ENCODE measurements around the gene FAM163B.

Gene FAM163B

DNA sequence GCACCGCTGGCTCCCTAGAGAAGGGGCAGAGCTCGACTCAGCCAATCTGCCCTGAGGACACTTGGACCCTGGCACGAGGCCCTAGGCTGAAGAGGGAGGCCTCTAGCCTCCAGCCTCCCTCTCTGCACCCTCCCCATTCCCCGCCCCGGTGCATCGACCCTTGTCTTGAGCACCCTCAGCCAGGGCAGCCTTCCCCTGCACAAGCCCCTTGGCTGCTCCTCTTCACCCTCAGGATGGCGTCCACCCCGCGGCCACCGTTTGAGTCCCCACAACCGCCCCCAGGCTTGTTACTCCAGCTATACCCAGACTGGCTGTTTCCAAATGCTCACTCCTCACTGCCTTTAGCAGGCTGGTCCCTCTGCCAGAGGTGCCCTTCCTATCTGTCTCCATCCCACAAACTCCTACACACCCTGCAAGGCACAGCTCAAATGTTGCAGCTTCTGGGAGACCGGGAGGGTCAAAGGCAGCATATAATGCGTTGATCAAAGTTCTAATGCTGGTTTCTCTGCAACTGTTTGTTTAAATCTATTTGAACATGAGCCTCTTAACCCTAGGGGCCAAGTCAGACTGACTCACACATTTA lies 6.5 kb upstream of the FAM163B start:
- DNase-seq (ENCODE audit: low spot score) = no peak

DNA sequence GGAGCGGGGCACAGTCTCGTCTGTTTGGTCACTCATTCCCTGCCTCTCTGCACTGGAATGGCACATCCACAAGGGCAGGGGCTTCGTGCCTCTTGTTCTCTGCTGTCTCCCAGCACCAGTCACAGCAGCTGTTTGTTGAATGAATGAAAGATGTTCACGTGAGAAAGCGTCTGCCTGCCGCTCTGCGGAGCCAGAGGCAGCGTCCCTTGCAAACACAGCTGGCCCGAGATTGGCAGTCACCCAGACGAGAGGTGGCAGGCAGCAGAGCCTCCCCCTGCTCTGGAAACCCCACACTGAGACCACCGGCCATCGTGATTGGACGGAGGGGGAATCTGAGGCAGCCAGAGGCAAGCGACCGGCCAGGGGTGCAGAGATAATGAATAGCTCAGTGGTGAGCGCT lies 6.0 kb upstream of the FAM163B start:
- no peak for DNase-seq (ENCODE audit: low spot score)

DNA sequence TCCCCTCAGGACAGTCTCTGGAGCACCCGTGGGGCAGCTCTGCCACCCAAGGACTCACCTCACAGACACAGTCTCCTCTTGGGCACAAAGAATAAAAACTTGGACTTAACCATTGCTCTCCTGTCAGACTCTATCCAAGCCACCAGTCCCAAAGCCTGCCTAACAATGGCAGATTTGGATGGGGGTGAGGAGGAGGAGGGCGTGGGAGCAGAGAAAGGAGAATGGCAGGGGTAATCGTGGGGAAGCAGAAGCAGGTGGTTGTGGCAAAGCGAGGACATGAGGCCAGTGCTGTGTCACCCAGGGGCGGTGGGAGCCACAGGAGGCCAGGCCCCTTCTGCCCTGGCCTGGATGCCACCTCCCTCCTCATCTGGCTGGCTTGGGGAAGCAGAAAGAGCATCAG lies 5.5 kb upstream of the FAM163B start:
- no peak for DNase-seq (ENCODE audit: low spot score)

DNA sequence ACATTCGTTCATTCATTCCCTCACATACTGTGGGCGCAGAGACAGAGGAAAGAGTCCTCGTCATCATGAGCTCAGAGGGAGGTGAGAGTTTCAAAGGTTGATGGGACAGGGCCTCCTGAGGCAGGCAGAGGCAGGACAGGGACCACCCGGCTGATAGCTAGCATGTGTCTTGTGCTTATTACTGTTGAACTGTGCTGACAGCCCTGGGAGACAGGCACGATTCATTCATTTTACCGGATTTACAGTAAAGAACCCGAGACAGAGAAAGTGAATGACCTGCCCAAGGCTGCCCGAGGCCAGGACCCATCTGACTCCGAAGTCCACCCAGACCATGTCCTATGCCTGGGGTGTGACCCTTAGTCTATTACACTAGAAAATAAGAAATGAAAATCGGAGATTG lies 4.9 kb upstream of the FAM163B start:
- DNase-seq (ENCODE audit: low spot score) = no peak

DNA sequence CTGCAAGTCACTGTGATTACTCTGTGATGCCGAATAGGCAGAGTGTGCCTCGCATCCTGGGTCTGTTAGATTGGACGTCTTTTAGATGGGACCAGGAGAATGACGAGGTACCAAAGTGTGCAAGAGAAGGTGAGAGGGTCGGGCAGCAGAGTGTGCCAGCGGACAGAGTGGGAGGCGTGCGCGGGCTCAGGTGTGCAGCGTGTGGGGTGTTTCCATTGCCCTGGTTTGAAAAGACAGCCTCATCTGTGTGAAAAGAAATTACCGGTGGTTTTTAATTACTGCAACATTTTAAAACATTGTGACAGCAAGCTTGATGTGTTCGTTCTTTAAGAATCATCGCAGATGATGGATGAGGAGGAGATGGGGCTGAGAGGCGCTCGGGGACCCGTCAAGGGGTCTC lies 4.2 kb upstream of the FAM163B start:
- no peak for DNase-seq (ENCODE audit: low spot score)

DNA sequence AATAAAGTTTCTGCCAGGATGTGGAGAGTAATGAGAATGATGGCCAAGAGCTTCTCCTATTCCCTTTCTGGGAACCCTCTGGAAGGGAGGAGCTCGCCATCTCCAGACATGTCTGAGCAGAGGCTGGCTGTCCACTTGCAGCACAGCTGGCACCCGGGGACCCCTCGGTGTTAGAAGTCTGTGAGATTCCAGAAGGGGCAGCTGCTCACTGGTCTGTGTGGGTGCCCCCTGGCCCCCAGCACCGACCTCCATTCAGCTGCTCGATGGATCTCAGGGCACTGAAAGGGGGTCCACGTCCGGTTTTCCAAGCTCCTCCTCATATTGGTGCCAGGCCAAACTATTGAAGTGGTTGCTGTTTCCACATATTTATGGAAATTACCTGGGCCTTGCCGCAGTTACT lies 3.6 kb upstream of the FAM163B start:
- no peak for DNase-seq (ENCODE audit: low spot score)

DNA sequence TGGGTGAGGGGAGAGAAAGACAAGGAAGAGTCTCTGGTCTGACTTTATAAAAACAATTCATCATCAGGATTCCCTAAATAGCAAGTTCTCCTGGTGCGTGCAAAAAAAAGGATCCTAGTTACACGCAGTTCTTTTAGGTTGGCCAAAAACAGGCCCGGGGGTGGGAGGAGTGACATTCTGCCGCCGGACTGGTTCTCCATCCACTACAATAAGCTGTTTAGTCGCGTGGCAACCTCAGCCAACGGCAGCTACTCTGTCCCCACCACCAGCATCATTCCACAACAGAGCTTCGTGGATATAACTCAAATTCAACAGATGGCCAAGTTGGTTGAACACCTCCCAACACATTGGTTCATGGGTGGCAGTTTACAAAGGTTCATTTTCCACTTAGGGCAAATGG lies 2.9 kb upstream of the FAM163B start:
- no peak for DNase-seq (ENCODE audit: low spot score)

DNA sequence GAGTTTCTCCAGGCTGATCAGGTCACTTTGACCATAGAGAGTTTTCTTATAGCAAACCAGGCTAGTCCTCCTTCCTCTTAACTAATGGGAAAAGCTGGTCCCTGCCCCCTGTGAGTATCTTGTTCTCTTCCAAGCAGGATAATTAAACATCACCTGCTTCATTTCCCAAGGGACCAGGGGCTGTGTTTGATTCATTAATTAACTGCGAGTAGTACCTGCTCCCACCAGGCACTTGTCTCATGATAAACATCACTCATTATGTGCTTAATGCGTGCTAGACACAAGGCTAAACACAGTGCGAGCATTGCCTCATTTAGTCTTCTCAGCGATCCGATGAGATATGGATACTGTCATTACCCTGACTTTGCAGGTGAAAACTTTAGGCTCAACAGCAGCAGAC lies 1.7 kb upstream of the FAM163B start:
- DNase-seq (ENCODE audit: low spot score) = no peak

DNA sequence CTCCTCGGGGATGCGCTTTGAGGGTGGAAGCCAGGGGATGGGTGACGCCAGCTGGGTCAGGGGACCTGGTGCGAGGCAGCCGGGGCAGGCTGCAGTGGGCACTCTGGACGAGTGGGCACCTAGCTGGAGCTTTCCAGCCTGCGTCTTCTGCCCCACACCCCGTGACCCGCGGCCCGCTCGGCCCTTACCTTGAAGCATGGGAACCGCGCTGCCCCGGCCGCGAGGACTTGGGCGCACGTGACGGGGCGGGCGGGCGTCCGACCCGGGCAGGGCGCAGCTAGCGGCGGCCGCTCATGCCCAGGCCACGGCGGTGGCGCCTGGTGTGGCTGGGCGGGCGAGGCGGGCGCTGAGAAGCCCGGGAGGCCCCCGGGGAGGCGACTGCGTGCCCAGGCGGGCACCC lies 300 bp downstream of the FAM163B start:
- no peak for DNase-seq (ENCODE audit: low spot score)

DNA sequence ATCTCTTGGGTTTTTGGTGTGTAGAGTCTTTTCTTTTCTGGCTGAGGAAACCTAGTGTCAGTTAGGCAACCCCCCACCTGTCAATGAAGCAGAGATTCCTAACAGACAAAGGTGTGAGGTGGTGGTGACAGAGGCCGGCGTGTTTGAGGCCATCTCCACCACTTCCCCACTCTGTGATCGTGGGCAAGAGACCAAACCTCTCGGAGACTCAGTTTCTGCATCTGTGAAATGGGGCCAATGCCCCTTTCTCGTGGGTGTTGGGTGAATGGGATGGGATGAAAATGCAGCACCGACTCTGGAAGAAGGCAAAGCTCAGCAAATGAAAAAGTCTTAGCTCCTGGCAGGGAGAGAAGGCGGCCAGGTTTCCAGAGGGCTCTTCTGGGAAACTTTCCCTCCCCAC lies 807 bp downstream of the FAM163B start:
- DNase-seq (ENCODE audit: low spot score) = no peak

DNA sequence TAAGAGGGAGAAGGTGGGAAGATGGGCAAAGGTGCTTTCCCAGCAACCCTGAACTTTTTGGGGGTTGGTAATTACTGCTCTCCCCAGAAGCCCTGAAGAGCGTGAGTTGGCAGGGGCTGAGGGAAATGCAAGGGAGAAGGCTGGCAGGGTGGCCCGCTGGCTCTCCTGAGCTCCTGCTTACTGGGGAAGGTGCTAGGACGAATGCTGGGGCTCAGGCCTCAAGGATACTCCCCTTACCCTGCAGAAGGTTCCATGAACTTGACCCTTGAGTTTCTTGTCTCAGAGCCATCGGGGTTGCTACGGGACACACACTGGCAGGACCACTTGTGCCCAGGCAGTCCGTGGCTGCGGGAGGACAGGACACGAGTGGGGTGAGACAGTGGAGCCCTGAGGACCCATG lies 1.2 kb downstream of the FAM163B start:
- DNase-seq (ENCODE audit: low spot score) = no peak

DNA sequence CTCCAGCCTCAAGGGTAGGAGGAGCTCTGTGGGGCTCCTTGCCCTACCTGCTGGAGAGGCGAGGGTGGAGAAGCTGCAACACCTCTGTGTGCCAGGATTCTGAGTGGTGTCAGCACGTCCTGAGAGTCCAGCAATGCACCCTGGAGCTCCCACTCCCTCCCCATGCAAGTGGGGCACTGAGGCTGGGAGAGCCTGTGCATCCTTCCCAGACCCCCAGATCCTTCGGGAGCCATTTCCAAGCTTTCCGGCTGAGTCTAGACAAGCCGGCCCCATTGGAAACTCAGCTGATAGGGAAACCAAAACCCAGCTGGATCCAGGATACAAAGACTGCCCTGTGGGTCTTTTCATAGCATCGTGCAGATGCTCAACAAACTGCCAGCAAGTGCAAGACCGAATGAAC lies 1.8 kb downstream of the FAM163B start:
- no peak for DNase-seq (ENCODE audit: low spot score)

DNA sequence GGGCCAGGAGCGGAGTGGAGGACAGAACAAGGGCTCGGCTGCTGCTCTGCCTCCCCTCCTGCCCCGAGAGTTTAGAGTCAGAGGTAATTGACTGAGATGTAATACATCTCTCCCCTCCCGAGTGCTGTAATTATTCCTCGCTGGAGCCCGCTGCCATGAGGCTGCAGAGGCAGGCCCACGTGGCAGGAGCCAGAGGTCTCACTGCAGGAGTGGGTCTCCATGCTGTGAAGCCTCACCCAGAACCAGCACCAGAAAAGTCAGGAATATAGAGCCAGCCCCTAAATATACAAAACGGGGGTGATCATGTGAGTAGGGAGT lies 2.5 kb downstream of the FAM163B start:
- no peak for DNase-seq (ENCODE audit: low spot score)

DNA sequence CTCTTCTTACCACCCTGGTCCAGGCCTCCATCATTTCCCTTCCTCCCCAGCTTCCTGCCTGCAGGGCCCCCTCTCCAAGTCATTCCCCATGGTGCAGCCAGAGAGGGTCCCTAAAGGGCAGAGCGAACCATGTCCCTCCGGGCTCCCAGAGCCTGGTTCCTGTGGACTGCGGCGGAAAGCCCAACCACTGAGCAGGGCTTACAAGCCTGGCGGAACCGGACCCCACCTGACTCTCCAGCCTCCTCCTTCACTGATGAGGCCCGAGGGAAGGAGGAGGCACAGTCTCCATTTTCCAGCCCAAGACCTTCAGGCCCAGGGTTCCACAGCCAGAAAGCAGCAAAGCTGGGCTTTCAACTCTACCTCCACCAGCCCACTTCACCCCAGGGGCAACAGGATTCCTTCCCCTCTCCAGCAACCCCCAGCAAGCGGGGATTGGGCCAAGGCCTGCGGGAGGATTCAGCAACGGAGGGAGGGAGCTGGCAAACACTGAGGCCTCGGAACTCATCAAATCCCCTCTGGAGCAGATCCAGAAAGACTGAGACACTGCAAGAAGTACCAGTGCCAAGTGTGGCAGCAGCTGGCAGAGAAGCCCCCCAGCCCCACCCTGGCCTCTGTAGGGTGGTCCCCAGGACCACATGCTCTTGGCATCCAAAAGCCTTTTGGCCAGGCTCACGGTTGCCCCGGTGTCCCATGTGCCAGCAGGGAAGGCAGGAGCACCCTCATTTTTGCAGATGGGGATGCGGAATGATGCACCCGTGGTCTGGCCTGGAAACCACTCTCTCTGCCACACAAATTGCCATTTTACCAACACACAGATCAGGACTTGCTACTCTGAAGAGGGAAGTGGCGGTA lies 3.1 kb downstream of the FAM163B start:
- DNase-seq (ENCODE audit: low spot score) = no peak

DNA sequence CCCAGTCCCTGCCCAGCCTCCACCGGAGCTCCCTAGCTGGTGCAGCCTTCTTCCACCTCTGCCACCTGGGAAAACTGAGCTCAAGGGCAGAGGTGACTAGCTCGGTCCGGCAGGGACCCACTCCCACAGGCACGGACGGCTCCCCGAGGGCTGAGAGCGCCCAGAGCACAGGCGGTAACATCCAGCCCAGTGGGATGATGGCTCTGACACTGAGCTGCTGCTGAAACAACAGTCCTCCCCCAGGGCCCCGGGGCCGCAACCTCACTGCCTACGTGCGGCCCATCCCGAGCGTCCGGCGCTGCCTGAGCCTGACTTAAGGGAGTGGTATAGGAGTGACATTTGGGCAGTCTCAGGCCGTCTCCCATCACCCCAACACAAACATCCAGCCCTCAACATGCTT lies 3.7 kb downstream of the FAM163B start:
- no peak for DNase-seq (ENCODE audit: low spot score)

DNA sequence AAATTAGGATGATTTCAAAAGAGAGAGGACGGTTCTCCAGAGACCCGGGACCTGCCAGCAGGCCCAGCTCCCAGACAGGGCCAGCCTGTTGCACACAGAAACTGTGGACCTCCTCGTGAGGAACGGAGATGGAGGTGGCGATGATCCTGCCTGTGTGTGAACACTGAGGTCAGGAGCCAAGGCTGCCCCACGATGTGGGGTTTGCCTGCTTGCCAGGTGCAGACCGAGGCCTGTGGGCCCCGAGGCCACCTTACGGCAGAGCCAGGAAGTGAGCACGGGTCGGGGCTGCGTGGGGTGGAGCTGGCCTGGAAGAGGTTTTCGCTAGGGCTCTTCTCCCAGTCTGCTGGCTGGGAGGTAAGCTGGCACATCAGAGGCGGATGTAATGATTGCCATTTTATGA lies 4.3 kb downstream of the FAM163B start:
- DNase-seq (ENCODE audit: low spot score) = no peak

DNA sequence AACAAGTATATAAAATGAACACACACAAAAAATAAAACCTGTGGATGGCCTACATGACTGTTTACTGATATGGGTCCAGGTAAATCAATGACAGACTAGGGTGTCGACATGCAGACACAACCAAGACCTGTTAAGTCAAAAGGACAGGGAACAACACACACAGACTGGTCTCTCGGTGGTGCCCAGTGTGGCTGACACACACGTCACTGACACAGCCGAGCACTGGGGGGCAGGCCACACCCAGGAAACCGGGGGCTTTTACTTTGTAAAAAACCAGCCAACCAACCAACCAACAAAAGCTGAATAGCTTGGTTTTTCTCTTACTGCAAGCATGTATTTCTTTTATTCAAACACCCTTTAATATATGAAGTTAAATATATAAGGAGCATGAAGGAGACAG lies 5.0 kb downstream of the FAM163B start:
- peak; percentile 31 for DNase-seq (ENCODE audit: low spot score)

DNA sequence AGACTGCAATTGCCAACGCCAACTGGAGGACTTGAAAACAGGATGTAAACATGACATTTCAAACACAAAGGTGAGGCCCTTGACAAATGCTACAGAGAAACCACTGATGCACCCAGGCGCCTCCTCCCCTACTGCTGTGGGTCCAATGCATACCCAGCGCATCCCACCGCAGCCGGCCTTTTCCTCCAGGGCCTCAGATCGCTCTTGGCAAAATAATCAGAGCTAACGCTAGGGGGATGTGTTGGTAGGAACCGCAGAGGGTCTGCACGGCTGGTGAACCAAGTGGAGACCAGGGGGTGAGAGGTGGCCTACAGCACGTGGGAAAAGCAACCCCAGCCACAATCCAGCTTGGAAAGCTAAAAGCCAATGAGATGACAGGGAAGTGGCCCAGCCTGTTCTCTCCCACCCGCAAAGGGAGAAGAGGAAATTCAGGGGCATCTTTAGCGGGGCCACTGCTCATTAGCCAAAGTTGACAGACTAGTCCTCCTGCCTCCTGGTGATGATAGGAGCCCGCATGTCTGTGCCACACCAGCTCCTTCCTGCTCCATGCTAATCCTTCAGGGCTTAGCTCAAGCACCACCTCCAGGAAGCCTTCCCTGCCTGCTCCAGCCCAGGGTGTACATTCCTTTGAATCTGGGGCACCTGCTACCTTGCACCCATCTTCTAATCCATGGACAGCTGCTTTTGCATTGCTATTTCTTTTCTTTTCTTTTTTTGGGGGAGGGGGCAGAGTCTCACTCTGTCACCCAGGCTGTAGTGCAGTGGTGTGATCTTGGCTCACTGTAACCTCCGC lies 5.9 kb downstream of the FAM163B start:
- no peak for DNase-seq (ENCODE audit: low spot score)

DNA sequence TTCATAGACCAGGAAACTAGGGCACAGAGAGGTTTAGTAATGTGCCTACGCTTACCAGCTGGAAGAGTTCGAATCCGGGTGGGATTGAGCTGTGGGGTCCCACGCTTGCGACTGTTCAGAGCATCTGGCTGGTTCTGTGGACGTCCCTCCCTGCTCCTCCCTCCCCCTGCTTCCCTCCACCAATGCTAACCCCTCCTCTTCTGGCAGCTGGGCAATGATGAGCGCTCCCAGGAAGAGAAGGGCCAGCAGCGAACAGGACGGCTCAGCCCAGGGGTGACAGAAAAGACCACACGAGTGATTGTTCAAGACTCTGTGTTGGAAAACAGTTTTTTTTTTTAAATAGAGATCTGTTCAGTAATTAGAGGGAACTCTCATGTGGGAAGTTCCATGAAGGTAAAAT lies 6.9 kb downstream of the FAM163B start:
- no peak for DNase-seq (ENCODE audit: low spot score)

DNA sequence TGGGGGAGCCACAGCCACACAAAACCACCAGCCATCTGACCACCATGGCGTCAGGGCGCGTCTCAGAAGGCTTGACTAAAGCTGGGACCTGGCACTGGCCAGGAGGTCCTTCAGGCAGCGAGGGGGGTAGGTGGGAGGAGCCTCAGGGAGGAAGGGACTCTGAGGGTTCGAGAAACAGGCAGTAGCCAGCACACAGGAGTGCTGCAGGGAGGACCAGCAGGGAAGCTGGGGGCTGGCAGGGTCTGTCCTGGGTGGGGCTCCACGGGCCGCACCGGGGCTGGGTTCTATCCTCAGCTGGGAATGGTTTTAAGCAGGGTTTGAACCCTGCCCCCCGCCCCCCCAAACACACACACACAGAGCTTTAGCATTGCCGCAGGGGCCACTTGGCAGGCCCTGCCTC lies 7.4 kb downstream of the FAM163B start:
- DNase-seq (ENCODE audit: low spot score) = no peak

DNA sequence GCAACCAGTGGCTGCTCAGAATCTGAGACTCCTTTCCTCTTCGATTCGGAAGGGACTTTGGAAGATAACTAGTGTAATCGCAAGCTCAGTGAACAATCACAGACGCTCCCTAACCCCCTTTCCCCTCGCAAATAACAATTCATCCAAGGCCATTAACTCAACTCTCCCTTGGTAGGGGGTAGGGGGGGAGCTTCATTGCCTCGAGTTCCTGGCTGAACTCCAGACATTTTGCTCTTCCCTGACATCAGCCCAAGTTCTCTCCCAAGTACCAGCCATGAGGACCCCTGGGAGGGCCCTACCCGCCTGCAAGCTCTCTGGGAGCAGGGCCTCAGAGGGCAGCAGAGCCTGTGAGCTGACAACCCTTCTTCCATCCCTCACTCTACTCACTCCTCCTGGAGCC lies 8.4 kb downstream of the FAM163B start:
- DNase-seq (ENCODE audit: low spot score) = no peak

DNA sequence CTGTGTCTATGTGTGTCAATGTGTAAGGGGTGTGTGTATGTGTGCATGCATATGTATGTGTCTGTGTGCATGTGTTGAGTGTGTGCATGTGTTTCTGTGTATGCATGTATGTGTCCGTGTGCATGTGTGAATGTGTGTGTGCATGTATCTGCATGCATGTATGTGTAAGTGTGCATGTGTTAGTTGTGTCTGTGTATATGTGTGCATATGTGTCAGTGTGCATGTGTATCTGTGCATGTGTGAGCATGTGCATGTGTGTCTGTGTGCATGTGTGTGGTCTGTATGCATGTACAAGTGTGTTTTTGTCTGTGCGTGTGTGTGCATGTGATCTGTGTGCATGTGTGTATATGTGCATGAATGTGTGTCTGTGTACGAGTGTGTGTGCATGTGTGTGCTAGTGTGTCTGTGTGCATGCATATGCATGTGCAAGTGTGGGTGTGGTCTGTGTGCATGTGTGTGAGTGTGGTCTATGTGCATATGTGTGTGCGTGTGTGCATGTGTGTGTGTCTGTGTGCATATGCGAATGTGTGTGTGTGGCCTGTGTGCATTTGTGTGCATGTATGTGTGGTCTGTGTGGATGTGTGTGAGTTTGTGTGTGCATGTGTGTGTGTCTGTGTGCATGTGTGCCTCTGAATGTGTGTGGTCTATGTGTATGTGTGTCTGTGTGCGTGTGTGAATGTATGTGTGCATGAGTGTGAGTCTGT lies 9.6 kb downstream of the FAM163B start:
- no peak for DNase-seq (ENCODE audit: low spot score)

DNA sequence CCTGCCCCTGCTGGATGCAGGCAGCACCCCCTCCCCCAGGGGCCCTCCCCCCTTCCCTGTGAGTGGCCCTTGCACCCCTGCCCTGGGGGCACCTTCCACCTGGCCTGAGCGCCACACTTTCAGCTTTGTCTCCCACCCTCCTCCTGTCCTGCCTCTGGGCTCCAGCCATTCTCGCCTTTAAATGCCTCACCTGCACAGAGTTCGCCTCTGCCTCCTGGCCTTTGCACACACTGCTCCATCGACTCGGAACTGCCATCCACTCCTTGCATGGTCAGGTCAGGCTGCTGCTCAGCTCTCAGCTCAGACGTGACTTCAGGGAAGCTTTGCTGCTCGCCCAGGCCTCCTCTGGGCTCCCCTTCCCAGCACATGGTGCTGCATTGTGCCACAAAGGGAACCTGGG lies 10.2 kb downstream of the FAM163B start:
- DNase-seq (ENCODE audit: low spot score) = no peak

Measured in RKO (cell line).